ENCODE results near the gene FAF1. TPM values are rescaled to one million over a fixed set of nuclear protein-coding genes. Genes with fewer than 3 reads are reported as not detected.

The FAF1 gene
- total and polyA plus RNA-seq, 9 donors, result 23.1 to 76.0 (median 57.1) TPM

DNA sequence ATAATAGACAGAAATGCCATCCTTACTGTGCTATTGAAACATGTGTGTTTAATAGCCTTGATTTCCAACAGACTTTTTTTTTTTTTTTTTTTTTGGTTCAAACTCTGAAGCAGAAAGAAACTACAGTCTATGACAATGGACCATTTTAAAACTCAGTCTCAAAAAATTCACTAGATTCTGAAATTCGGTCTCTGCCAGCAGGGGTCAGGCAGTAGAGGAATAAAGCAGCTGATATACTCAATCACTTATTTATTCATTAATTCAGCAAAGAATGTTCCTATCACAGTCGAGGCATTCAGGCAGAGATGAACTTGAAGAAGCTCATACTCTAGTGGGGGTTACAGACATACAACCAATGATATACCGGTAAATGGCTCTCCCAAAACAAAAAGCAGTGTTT is 275.9 kb downstream of the FAF1 start:
- intact Hi-C loops (cut with DNase I), result no loop called here
- TF ChIP-seq EP300 (IDR thresholded peaks at IDR 0.05), result no peak
- no peak for TF ChIP-seq CTCF (IDR thresholded peaks at IDR 0.05)
- no peak for TF ChIP-seq POLR2A (IDR thresholded peaks at IDR 0.05)
- peaks cover 2% of the 10 kb centered on the region for H3K4me1 ChIP-seq (ENCODE audit: insufficient read depth)

DNA sequence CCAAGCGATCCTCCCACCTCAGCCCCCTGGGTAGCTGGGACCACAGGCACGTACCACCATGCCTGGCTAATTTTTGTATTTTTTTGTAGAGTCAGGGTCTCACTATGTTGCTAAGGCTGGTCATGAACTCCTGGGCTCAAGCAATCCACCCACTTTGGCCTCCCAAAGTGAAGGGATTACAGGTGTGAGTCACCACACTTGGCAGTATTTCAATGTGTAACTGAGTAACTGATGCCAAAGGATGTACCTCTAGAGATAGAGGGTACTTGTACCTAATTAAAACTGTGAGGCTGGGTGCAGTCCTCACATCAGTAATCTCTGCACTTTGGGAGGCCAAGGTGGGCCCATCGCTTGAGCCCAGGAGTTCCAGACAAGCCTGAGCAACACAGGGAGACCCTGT is 278.1 kb downstream of the FAF1 start:
- H3K9me3 ChIP-seq, result no peaks in the 10 kb centered on the region
- no peak overlapping the region for H3K4me3 ChIP-seq
- intact Hi-C loops (cut with DNase I), result no loop called here
- no peak overlapping the region for H3K27ac ChIP-seq
- TF ChIP-seq POLR2A (IDR thresholded peaks at IDR 0.05), result no peak
- no peak for TF ChIP-seq EP300 (IDR thresholded peaks at IDR 0.05)
- no peak for TF ChIP-seq CTCF (IDR thresholded peaks at IDR 0.05)
- no peaks in the 10 kb centered on the region for H3K36me3 ChIP-seq
- no peak for DNase-seq
- H3K4me1 ChIP-seq (ENCODE audit: insufficient read depth), result peaks cover 2% of the 10 kb centered on the region
- H3K27me3 ChIP-seq, result no peaks in the 10 kb centered on the region
- 90 to 99% (median 97%) methylated on average over 3 of the region's 3 CpGs for WGBS, 3 donors

More for the DNA sequence above, 275.9 kb downstream of the FAF1 start:
- Histone ChIP-seq H3K9me3 (no peaks in the 10 kb centered on the region), H3K36me3 (no peaks in the 10 kb centered on the region), H3K4me3 (no peak overlapping the region), H3K27me3 (no peaks in the 10 kb centered on the region), H3K27ac (no peak overlapping the region)
- DNase-seq, result no peak
- WGBS, 3 donors, result 78 to 84% (median 83%) methylated on average over 3 of the region's 3 CpGs

- Histone ChIP-seq H3K4me3 (no peak overlapping the region), H3K9me3 (no peaks in the 10 kb centered on the region), H3K27ac (no peak overlapping the region), H3K27me3 (no peaks in the 10 kb centered on the region), H3K36me3 (no peaks in the 10 kb centered on the region), H3K4me1 (ENCODE audit: insufficient read depth) (peaks cover 14% of the 10 kb centered on the region)
- TF ChIP-seq CTCF (IDR thresholded peaks at IDR 0.05) (no peak), POLR2A (IDR thresholded peaks at IDR 0.05) (no peak), EP300 (IDR thresholded peaks at IDR 0.05) (no peak)
- intact Hi-C loops (cut with DNase I), result no loop called here
- 58 to 74% (median 62%) methylated on average over 4 of the region's 4 CpGs for WGBS, 3 donors
- DNase-seq, result no peak
Observed at GRCh38 chr1:50667710-50668356, 292.2 kb downstream of the FAF1 start.

- TF ChIP-seq POLR2A (IDR thresholded peaks at IDR 0.05) (no peak), EP300 (IDR thresholded peaks at IDR 0.05) (no peak), CTCF (IDR thresholded peaks at IDR 0.05) (no peak)
- WGBS, 3 donors, result 61 to 77% (median 70%) methylated on average over 2 of the region's 2 CpGs
- intact Hi-C loops (cut with DNase I), result no loop called here
- Histone ChIP-seq H3K9me3 (no peaks in the 10 kb centered on the region), H3K4me1 (ENCODE audit: insufficient read depth) (peaks cover 14% of the 10 kb centered on the region), H3K4me3 (no peak overlapping the region), H3K27ac (no peak overlapping the region), H3K36me3 (no peaks in the 10 kb centered on the region), H3K27me3 (no peaks in the 10 kb centered on the region)
- no peak for DNase-seq
Observed at GRCh38 chr1:50667272-50667671, 292.8 kb downstream of the FAF1 start.

Data from ovary (tissue), 9 donors.